HL-60 (cell line): ENCODE results near the gene SF3B3.
"Not testable (repeated sequence)": the region's sequence is repeated elsewhere in the genome, so short reads cannot be mapped to it uniquely, and the experiment has no call there.

ENCODE experiments used
- DNase-seq, 2 experiments: peaks; one replicate each; pipeline ENCODE4 v3.0.0-alpha.2; 2010 to 2020; ENCODE audit warnings: low read depth in 1 of 2, low spot score in 1 of 2
- H3K27ac ChIP-seq: fragments of 250-450 bp; sonication (Bioruptor Pico); replicated peaks from 2 replicates; pipeline ENCODE4 v1.5.1; 2020; ENCODE audit warnings: mild to moderate bottlenecking, moderate library complexity
- H3K27me3 ChIP-seq: fragments of 250-450 bp; sonication (Bioruptor Pico); 2 replicates; pipeline ENCODE4 v1.5.1; 2021; ENCODE audit warnings: mild to moderate bottlenecking, moderate library complexity; ENCODE audit not compliant: insufficient read depth, poor library complexity, severe bottlenecking
- H3K4me3 ChIP-seq: replicated peaks from 2 replicates; pipeline ENCODE4 v1.5.1; 2011; ENCODE audit warnings: mild to moderate bottlenecking, control low read depth, low read length; ENCODE audit not compliant: insufficient read depth
- CTCF ChIP-seq: IDR thresholded peaks from one replicate; pipeline ENCODE4 v1.5.1; 2011; ENCODE audit warnings: low read length, control low read depth, inconsistent platforms; ENCODE audit not compliant: insufficient read depth
- GABPA ChIP-seq: IDR thresholded peaks from 2 replicates; pipeline ENCODE4 v1.6.1; 2012; ENCODE audit warnings: low read depth
- POLR2AphosphoS5 ChIP-seq: IDR thresholded peaks from 2 replicates; pipeline ENCODE4 v1.6.1; 2012; ENCODE audit warnings: low read depth
- REST ChIP-seq: IDR thresholded peaks from 2 replicates; pipeline ENCODE4 v1.6.1; 2012; ENCODE audit warnings: low read depth; ENCODE audit not compliant: insufficient replicate concordance
- SPI1 ChIP-seq: IDR thresholded peaks from 2 replicates; pipeline ENCODE4 v1.6.1; 2012; ENCODE audit warnings: low read depth, mild to moderate bottlenecking, borderline replicate concordance

SF3B3 gene

GRCh38 chr16:70614208-70614951 lies 90.8 kb downstream of the SF3B3 start:
- no peaks in the 10 kb centered on the region for H3K27me3 ChIP-seq
- no peak overlapping the region for H3K27ac ChIP-seq
- no peak for TF ChIP-seq GABPA
- no peak for TF ChIP-seq REST
- no peak for TF ChIP-seq POLR2AphosphoS5
- no peak for TF ChIP-seq SPI1
- no peak for TF ChIP-seq CTCF
- no peak overlapping the region for H3K4me3 ChIP-seq
- DNase-seq, result no peak

DNA sequence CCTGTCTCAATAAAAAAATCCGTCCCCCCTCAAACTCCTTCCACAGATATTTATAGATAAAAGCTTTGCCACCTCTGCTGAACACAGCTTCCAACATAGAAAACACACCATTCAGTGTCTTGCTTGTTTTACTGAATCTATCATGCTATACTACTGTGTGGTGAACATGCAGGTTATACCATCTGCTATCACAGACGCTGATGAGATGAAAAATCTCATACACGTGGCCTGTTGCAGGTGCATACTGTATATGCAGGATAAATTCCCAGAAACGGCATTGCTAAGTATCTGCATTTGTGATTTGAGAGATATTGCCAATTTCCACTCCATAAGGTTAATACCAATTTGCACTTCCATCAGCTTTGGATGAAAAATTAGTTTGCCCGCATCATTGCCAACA lies 92.3 kb downstream of the SF3B3 start:
- H3K4me3 ChIP-seq, result no peak overlapping the region
- no peak for TF ChIP-seq REST
- TF ChIP-seq POLR2AphosphoS5, result no peak
- no peak for TF ChIP-seq CTCF
- TF ChIP-seq SPI1, result no peak
- TF ChIP-seq GABPA, result no peak
- no peaks in the 10 kb centered on the region for H3K27me3 ChIP-seq
- no peak for DNase-seq
- H3K27ac ChIP-seq, result no peak overlapping the region

GRCh38 chr16:70621864-70622263 lies 98.2 kb downstream of the SF3B3 start:
- not testable (repeated sequence) for H3K4me3 ChIP-seq, H3K27ac ChIP-seq, H3K27me3 ChIP-seq, DNase-seq
